ENCODE measurements around the gene CAPN10.

Gene CAPN10

GRCh38 chr2:240642806-240643092 lies 56.2 kb downstream of the CAPN10 start:
- DNase-seq: no peak

GRCh38 chr2:240643093-240643810 lies 56.7 kb downstream of the CAPN10 start:
- no peak for DNase-seq

GRCh38 chr2:240643811-240644150 lies 57.2 kb downstream of the CAPN10 start:
- no peak for DNase-seq

- no peak for DNase-seq
These were observed 57.7 kb downstream of the CAPN10 start for GRCh38 chr2:240644171-240644651.

- DNase-seq: no peak
These were observed 58.3 kb downstream of the CAPN10 start for GRCh38 chr2:240644859-240645301.

- DNase-seq: no peak
These were observed 58.8 kb downstream of the CAPN10 start for GRCh38 chr2:240645346-240645745.

GRCh38 chr2:240645801-240646175 lies 59.3 kb downstream of the CAPN10 start:
- no peak for DNase-seq

GRCh38 chr2:240646176-240646899 lies 59.8 kb downstream of the CAPN10 start:
- DNase-seq: peak; percentile 34 to 60

- no peak for DNase-seq
These were observed 60.5 kb downstream of the CAPN10 start for GRCh38 chr2:240646900-240647502.

- no peak for DNase-seq
These were observed 61.1 kb downstream of the CAPN10 start for GRCh38 chr2:240647503-240648154.

GRCh38 chr2:240648155-240648649 lies 61.7 kb downstream of the CAPN10 start:
- no peak for DNase-seq

Measured in NCI-H1930 (cell line).